ENCODE data around the gene PRKAG2.

Gene PRKAG2

DNA sequence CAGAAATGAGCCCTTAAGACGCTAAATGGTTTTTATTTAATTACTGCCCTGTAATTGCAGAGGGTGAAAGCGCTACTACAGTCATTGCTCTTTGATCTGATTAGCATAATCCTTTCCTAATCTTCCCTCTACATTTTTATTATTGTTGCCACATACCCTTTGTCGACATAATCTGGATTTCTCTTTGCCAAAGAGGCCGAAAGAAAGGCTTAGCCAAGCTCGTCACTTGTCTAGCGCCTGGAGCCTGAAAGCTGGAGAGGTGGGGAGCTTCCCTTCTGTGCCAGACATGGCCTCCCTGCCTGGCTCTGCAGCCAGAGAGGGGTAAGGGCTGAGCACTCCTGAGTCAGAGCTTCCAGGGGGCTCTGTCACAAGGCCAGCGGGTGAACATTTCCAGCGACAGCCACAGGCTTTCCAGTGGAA lies 145.9 kb downstream of the PRKAG2 start:
- H3K4me3 ChIP-seq (replicated peaks in 1 of 2; ENCODE audit: low read depth in 2 of 2, low read length in 2 of 2), result no peak overlapping the region
- DNase-seq (ENCODE audit: low read depth in 2 of 2), result no peak
- TF ChIP-seq, protein P1, sequence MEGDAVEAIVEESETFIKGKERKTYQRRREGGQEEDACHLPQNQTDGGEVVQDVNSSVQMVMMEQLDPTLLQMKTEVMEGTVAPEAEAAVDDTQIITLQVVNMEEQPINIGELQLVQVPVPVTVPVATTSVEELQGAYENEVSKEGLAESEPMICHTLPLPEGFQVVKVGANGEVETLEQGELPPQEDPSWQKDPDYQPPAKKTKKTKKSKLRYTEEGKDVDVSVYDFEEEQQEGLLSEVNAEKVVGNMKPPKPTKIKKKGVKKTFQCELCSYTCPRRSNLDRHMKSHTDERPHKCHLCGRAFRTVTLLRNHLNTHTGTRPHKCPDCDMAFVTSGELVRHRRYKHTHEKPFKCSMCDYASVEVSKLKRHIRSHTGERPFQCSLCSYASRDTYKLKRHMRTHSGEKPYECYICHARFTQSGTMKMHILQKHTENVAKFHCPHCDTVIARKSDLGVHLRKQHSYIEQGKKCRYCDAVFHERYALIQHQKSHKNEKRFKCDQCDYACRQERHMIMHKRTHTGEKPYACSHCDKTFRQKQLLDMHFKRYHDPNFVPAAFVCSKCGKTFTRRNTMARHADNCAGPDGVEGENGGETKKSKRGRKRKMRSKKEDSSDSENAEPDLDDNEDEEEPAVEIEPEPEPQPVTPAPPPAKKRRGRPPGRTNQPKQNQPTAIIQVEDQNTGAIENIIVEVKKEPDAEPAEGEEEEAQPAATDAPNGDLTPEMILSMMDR (IDR thresholded peaks at IDR 0.05; ENCODE audit: low read depth, low read length), result no peak

DNA sequence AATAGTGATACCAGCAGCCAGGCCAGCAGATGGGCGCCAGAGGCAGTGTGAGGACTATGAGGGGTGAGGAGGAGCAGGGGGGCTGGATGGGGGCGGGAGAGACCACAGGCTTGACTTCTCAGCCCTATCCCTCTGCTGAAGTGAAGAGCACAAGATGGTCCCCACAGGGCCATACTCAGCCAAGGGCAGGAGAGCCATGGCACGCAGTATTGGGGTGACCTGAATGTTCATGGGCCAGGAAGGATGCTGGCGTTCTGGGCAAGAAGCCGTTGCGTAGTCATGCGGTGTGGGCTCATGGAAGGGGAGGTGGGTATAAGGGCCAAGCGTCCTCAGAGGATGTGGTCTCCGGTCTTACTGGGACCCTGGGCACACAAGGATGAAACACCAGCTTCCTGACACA lies 146.3 kb downstream of the PRKAG2 start:
- TF ChIP-seq, protein P1 (IDR thresholded peaks at IDR 0.05; ENCODE audit: low read depth, low read length), result no peak
- DNase-seq (ENCODE audit: low read depth in 2 of 2), result no peak
- no peak overlapping the region for H3K4me3 ChIP-seq (replicated peaks in 1 of 2; ENCODE audit: low read depth in 2 of 2, low read length in 2 of 2)

DNA sequence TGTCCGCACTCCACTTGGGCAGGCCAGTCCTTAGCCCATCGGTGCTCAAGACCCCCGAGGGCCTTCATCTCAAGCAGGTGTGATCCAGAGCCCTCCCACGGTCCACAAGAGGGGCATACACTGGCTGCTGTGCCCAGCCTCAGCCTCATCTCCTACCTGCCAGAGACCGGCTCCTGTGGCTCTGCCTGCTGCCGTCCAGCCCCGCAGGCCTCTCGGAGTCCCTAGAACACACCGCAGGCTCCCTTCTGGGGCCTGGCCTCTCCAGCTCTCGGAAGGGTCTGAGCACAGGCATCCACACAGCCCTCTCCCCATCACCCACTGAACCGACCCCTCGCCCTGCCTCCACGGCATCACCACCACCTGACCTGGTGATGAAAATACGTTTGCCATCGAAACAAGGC lies 147.4 kb downstream of the PRKAG2 start:
- TF ChIP-seq, protein P1 (IDR thresholded peaks at IDR 0.05; ENCODE audit: low read depth, low read length), result no peak

DNA sequence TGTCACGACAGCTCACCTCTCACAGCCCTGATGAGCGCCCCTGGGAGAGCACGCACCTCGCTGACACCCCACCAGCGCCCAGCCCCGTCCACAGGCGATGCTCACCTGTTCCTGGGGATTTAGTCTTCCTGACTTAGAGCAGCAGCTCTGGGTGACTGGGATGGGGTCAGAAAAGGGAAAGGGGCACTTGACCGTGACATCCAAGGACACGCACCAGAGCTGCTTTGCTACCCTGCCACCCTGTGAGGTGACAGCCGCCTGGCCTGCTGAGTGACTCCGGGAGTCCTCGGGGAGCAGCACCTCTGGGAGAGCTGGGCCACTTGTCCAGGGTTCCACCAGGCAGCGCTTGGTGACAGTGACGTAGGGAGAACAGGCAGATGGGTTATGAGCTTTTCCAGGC lies 148.2 kb downstream of the PRKAG2 start:
- TF ChIP-seq, protein P1 (IDR thresholded peaks at IDR 0.05; ENCODE audit: low read depth, low read length), result no peak
- H3K4me3 ChIP-seq (replicated peaks in 1 of 2; ENCODE audit: low read depth in 2 of 2, low read length in 2 of 2), result no peak overlapping the region
- DNase-seq (ENCODE audit: low read depth in 2 of 2), result no peak

More for the DNA sequence above, 147.4 kb downstream of the PRKAG2 start:
- H3K4me3 ChIP-seq (replicated peaks in 1 of 2; ENCODE audit: low read depth in 2 of 2, low read length in 2 of 2), result no peak overlapping the region
- DNase-seq (ENCODE audit: low read depth in 2 of 2), result no peak

DNA sequence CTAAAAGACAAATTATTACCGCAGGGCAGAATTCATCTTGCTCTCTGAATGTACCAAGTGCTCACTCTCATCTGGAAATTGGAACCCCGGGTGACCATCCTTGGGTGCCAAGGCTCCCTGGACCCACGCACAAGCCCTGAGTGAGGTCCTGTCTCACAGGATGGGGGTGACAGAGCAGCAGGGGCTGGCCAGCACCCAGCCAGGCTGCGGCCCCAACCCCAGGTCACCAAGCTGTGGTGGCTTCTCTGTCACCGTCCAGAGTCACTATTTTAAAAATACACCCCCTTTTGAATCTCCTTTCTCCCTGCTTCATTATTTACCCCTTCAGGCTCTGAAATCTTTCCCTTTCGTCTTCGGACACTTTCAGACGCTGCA lies 148.6 kb downstream of the PRKAG2 start:
- TF ChIP-seq, protein P1 (IDR thresholded peaks at IDR 0.05; ENCODE audit: low read depth, low read length), result no peak
- DNase-seq (ENCODE audit: low read depth in 2 of 2), result no peak
- H3K4me3 ChIP-seq (replicated peaks in 1 of 2; ENCODE audit: low read depth in 2 of 2, low read length in 2 of 2), result no peak overlapping the region

DNA sequence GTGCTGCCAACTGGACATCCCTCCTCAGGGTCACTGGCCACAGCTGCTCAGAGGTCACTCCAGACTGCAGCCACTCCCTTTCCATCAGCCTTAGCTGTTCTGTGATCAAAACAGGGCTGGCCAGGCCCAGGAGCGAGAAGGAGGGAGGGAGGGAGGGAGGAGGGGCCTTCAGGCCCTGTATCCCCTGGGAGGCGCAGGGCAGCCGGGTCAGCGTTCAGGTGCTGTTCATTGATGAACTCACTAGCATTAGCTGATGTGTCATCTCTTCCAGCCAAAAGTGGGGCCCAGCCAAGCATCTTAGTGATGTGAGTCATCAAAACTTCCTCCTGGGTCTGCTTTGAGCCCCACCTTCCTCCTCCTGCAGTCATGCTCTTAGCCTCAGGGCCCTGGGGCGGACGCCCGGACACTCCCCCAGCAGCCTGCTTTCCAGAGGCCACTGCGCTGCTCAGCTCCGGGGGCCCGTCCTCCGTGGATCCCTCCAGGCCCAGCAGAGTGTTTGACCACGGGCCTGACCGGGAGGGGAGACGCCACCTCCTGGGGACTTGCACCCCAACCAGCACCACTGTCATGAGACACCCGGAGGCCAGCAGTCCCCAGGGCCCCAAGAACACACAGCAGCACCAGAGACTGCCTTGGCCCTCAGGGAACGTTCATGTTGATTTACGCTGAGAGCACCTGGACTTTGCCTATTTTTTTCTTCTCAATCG lies 149.2 kb downstream of the PRKAG2 start:
- H3K4me3 ChIP-seq (replicated peaks in 1 of 2; ENCODE audit: low read depth in 2 of 2, low read length in 2 of 2), result no peak overlapping the region
- TF ChIP-seq, protein P1 (IDR thresholded peaks at IDR 0.05; ENCODE audit: low read depth, low read length), result peak; percentile 10
- DNase-seq (ENCODE audit: low read depth in 2 of 2), result peak; percentile 90 to 97
